DLD1 (cell line): ENCODE measurements around the gene USP15.
"Not testable (repeated sequence)": the region's sequence is repeated elsewhere in the genome, so short reads cannot be mapped to it uniquely, and the experiment has no call there.

Experiments used
- in situ Hi-C: cut with HindIII; loops from 2 replicates; pipeline ENCODE4 v1.10.0; 2017; ENCODE audit warnings: low sequenced_read_pairs

USP15 gene

GRCh38 chr12:62365846-62366245 is 105.6 kb downstream of the USP15 start:
- in situ Hi-C loops, result not testable (repeated sequence)

GRCh38 chr12:62368430-62369223 is 108.4 kb downstream of the USP15 start:
- in situ Hi-C loops, result not testable (repeated sequence)

- in situ Hi-C loops, result no loop called here
Measured at GRCh38 chr12:62370189-62370588, 110.0 kb downstream of the USP15 start.

- in situ Hi-C loops, result no loop called here
Measured at GRCh38 chr12:62371661-62372060, 111.5 kb downstream of the USP15 start.

GRCh38 chr12:62372134-62372533 is 111.9 kb downstream of the USP15 start:
- in situ Hi-C loops, result no loop called here

GRCh38 chr12:62372825-62373224 is 112.6 kb downstream of the USP15 start:
- in situ Hi-C loops, result no loop called here

GRCh38 chr12:62375603-62376002 is 115.4 kb downstream of the USP15 start:
- in situ Hi-C loops, result no loop called here

GRCh38 chr12:62379026-62379722 is 119.0 kb downstream of the USP15 start:
- in situ Hi-C loops, result no loop called here

GRCh38 chr12:62379723-62380045 is 119.5 kb downstream of the USP15 start:
- in situ Hi-C loops, result no loop called here

- in situ Hi-C loops, result no loop called here
Measured at GRCh38 chr12:62382526-62382925, 122.3 kb downstream of the USP15 start.

- in situ Hi-C loops, result no loop called here
Measured at GRCh38 chr12:62396750-62397149, 136.5 kb downstream of the USP15 start.

GRCh38 chr12:62400135-62400534 is 139.9 kb downstream of the USP15 start:
- in situ Hi-C loops, result no loop called here

GRCh38 chr12:62401631-62402030 is 141.4 kb downstream of the USP15 start:
- in situ Hi-C loops, result no loop called here

- in situ Hi-C loops, result no loop called here
Measured at GRCh38 chr12:62403031-62403430, 142.8 kb downstream of the USP15 start.

- in situ Hi-C loops, result no loop called here
Measured at GRCh38 chr12:62407587-62407986, 147.4 kb downstream of the USP15 start.

- in situ Hi-C loops, result no loop called here
Measured at GRCh38 chr12:62409068-62409467, 148.9 kb downstream of the USP15 start.

GRCh38 chr12:62414180-62414579 is 154.0 kb downstream of the USP15 start:
- in situ Hi-C loops, result no loop called here

- in situ Hi-C loops, result loop anchor here (25.0 kb wide), 1 partner anchor 661 kb away; no protein-coding TSS in a partner anchor
Measured at GRCh38 chr12:62426089-62426488, 165.9 kb downstream of the USP15 start.

- in situ Hi-C loops, result loop anchor here (25.0 kb wide), 1 partner anchor 658 kb away; no protein-coding TSS in a partner anchor
Measured at GRCh38 chr12:62429457-62429856, 169.3 kb downstream of the USP15 start.

GRCh38 chr12:62434494-62435302 is 174.5 kb downstream of the USP15 start:
- in situ Hi-C loops, result loop anchor here (25.0 kb wide), 1 partner anchor 653 kb away; no protein-coding TSS in a partner anchor
